HG02870 (cell line): ENCODE results near the gene SIGLEC12.

ENCODE experiments used
- ATAC-seq: cut with Tn5 transposase; IDR thresholded peaks from one replicate; pipeline ENCODE4 v1.9.1; 2021; ENCODE audit warnings: mild to moderate bottlenecking, moderate library complexity; ENCODE audit not compliant: unreplicated experiment

Gene SIGLEC12

DNA sequence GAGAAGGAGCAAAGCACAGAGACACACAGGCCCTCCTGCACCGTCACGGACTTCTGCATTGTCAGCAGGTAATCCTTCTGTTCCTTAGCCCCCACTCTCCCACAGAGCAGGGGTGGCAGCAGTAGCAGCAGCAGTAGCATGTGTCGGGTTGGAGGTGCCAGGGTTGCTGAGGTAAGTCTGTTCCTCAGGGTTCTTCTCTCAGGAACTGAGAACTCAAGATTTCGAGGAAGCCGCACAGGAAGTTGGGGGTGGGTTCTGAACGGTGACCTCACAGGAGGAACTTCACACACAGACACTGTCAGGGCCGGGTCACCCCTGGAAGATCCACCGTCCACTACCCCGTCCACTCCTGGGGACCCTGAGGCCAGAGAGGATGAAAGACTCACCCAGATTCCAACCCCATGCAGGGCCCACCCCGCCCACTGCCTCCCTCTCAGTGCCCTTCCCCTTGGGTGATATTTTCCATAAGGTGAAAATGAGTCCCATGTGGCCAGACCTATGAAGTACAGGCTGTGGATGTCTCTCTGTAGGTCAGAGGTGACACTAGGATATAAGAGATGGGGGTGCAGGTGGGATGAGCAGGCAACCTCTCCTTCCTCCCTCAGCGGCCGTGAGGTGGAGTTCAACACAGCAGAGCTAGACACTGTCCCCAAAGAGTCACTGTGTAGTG, at the start of gene SIGLEC12:
TSS of gene SIGLEC12 (minus strand) at position 207 of the 670 bp plus-strand sequence. CDS start at position 140, 67 bp downstream.
- no peak for ATAC-seq

GRCh38 chr19:51550848-51551672, 49.5 kb upstream of the SIGLEC12 start:
- no peak for ATAC-seq

GRCh38 chr19:51549533-51550324, 48.1 kb upstream of the SIGLEC12 start:
- ATAC-seq, result no peak

DNA sequence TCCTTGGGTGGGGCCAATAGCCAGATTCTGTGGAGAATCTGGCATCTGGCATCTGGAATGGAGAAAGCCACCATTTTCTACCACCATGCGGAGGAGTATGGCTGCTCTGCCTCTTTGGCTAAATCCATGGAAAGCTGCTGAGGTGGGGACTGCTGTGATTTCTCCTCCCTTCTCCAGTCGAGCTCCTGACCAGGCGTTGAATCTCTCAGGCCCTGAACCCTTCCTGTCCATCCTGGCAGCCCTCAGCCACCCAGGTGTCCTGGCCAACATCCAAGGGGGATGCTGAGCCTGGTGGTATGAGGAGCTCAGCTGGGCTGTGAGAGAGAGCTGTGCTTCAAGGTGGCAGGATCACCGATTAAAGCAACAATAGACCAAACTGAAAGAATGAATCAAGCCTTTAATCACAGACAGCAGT, 47.3 kb upstream of the SIGLEC12 start:
- no peak for ATAC-seq

GRCh38 chr19:51548213-51548651, 46.6 kb upstream of the SIGLEC12 start:
- ATAC-seq, result no peak

DNA sequence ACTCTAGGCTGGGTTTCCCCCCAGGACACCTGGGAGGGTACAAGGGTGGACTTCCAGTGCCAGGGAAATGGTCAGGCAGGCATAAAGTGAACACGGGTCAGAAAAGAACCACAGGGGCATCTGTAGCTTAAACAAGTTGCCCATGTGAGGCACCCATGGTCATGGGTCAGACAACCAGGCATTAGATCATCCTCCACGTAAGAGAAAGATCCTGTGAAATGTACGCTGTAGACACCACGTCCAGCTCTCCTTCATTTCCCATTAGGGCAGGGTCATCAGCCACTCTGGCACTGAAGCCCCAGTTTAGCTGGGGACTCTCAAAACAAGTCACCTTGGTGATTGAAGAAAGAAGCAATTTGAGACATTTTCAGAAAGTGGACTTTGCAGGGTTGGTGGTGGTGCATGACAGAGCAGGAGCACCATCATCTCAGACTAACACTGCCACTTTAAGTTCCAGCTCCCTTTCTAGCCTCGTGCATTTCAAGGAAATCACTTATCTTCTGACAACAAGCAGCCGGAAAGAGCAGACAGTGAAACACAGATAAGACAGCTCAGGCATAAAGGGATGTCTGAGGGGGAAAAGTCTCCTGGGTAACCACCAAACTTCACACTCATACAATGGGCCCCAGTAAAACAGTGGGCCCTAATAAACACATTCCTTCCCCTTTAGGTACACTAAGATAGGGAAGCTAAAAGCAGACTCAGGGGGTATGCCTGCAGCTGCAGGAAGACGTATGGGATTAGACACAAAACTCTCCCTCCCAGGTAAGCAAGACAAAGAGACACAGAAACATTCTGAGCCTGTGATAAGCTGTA, 46.0 kb upstream of the SIGLEC12 start:
- ATAC-seq, result no peak

DNA sequence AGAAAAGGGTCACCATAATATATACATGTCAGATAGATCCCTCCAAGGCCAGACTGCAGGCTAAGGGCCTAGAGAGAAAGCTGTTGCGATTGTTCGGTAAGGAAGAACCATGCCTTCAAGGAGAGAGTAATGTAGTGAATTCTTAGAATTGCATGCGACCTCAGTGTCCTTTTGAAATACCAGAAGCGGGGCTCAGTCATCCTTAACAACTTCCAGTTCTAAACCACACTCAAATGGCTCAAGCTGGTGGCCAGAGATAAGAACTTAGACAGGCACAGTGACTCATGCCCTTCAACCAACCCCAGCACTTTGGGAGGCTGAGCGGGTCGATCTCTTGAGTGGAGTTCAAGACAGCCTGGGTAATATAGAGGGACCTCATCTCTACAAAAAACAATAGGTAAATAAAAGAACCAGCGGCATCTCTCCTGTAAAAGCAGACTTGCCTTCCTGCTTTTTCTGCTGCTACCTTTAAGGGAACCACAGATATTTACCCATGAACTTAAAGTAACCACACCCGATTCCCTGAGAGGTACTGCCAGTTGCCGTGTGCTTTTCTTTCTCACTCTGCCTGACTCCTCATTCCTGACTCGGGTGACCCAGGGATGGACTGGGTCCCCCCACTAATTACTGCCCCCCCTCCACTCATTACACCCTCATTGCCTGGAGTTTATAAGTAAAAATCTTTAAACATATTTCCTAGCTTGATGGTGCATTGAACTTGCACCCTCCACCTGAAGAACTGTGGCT, 45.2 kb upstream of the SIGLEC12 start:
- no peak for ATAC-seq

GRCh38 chr19:51546107-51546649, 44.6 kb upstream of the SIGLEC12 start:
- no peak for ATAC-seq

DNA sequence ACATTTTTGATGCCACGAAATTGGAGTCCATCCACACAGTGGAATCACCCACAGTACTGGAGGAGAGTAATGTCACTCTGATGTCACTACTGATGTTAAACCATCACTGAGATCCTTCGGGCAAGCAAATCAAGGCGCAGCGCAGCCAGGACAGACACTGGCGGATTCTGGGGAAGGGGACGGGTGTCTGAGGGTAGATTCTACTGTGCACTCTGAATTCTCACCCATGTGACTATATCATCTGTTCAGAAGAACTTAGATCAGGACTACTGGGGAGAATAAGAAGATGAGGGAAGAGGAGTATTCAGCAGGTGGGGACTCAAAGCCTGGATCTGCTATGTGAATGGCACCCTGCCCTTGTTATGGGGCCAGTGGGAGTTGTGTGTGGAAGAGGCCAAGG, 42.4 kb upstream of the SIGLEC12 start:
- no peak for ATAC-seq

- ATAC-seq, result no peak
Observed at GRCh38 chr19:51542699-51543098, 41.1 kb upstream of the SIGLEC12 start.

DNA sequence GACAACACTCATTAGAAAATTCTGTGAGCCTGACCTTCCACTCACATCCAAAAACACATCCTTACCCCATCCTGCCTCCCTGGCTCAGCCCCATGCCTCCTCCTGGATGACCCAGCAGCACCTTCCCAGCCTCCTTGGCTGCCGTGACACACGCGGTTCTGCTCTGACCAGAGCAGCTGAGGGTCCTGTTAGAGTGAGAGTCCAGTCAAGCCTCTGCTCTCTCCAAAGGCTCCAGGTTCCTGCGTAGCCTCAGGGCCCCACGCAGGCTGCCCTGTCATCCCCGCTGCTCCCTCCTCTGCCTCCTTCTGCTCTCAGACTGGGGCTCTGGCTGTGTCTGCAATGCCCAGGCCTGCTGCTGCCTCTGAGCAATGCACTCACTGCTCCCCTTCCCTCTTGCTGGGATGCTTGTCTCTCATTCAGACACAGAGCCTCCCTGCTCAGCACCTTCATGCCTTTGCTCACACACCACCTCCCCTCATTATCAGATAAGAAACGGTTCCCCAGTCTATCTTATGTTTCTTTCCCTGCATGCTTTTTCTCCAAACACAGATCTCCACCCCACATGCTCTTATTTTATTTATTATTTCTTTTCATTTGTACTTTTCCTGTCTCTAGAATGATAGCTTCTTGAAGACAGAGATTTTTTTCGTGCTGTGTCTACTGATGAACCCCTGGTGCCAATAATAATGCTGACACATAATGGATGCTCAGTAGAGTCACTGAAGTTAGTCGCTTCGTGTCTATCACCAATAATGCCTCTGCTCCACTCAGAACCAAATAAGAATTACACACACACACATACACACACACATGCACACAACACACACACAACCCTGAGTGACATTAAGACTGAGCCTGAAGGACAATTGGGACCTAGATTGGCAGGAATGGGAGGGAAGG, 40.1 kb upstream of the SIGLEC12 start:
- no peak for ATAC-seq

- ATAC-seq, result no peak
Observed at GRCh38 chr19:51539821-51540366, 38.3 kb upstream of the SIGLEC12 start.

DNA sequence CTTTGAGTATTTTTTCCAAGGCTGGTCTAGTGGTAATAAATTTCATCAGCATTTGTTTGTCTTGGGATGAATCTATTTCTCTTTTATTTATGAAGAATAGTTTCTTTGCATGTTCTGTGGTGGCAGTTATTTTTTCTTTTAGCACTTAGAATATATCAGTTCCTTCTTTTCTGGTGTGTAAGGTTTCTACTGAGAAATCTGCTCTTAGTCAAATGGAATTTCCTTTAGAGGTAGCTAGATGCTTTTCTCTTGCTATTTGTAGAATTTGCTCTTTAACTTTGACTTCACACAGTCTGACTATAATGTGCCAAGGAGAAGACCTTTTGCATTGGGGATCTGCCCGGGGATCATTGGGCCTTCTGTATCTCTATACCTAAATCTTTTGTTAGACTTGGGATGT, 33.9 kb upstream of the SIGLEC12 start:
- ATAC-seq, result no peak

DNA sequence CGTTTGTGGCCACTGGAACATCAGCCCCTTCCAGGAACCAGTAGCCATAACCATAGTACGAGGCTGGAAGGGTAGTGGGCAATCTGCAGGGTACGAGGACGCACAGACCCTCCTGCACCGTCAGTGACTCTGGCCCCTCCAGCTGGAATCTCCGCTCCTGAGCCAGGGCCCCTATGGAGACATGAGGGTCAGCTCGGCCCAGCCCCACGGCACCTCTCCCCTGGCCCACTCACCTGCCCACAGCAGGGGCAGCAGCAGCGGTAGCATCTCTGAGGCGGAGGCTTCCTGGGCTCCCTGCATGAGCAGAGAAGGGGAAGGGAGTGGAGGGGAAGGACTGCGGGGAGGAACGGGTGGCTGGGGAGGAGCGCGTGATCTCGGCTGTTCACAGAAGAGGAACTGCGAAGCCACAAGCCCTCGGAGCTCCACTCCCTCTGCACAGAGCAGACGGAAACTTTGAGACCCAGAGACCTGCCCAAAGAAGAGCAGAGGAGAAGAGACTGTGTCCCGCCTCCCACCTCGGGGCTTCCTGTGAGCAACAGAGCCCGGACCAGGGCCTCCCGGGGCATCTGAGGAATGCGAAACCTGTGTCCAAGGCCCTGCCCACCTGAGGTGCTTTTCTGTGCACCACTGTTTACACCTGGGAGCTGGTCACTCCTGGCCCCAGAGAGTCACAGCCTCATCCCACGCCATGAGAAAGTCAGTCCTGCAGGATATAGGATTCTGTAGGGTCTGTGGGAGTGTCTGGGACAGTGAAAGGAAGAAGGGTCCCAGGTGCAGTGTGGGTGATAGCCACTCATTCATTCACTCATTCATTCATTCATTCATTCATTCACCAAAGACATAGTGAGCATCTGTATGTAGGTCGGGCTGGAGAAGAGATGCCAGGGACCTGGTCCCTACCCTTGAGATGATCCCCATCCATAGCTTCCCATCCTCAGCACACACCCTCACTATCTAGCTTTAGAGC, 30.0 kb upstream of the SIGLEC12 start, which contains the start of gene SIGLEC6:
TSS of gene SIGLEC6 (minus strand) at position 322 of the 967 bp plus-strand sequence. CDS start at position 300, 22 bp downstream.
- ATAC-seq, result peak; percentile 76

GRCh38 chr19:51530616-51531015, 29.0 kb upstream of the SIGLEC12 start:
- no peak for ATAC-seq

GRCh38 chr19:51529301-51529700, 27.7 kb upstream of the SIGLEC12 start:
- ATAC-seq, result no peak

- no peak for ATAC-seq
Observed at GRCh38 chr19:51525651-51526050, 24.1 kb upstream of the SIGLEC12 start.
